ENCODE data around the gene LSM14B. TPM values are rescaled to one million over a fixed set of nuclear protein-coding genes. Genes with fewer than 3 reads are reported as not detected.

LSM14B gene
- total RNA-seq, 1 experiment from 2014 or later = 82.4 TPM

GRCh38 chr20:62172666-62173065, 50.4 kb downstream of the LSM14B start:
- H3K9me3 Mint-ChIP-seq = no peaks in the 10 kb centered on the region
- Histone ChIP-seq H4K91ac (ENCODE audit: insufficient read length, low read depth, low read length) (no peak overlapping the region), H3K9ac (ENCODE audit: extremely low read depth, insufficient read length, low read length) (no peak overlapping the region), H2BK5ac (ENCODE audit: insufficient read length, low read length) (no peak overlapping the region), H3K23me2 (ENCODE audit: insufficient read length, low read depth, low read length, poor library complexity, severe bottlenecking) (no peaks in the 10 kb centered on the region), H3K27me3 (ENCODE audit: insufficient read depth, low read length) (no peaks in the 10 kb centered on the region), H4K20me1 (ENCODE audit: control insufficient read depth, insufficient read depth, insufficient read length) (no peaks in the 10 kb centered on the region), H3T11ph (ENCODE audit: low read length) (no peak overlapping the region), H2BK15ac (ENCODE audit: low read depth, low read length) (no peak overlapping the region), H3K4me1 (ENCODE audit: insufficient read depth, low read length) (no peaks in the 10 kb centered on the region), H4K5ac (ENCODE audit: insufficient read length, low read depth, low read length) (no peak overlapping the region), H3K4me2 (ENCODE audit: insufficient read depth, insufficient read length, low read length) (no peak overlapping the region), H3K79me2 (ENCODE audit: insufficient read depth, low read length) (no peaks in the 10 kb centered on the region), H4K8ac (replicated peaks; ENCODE audit: insufficient read length, low read depth, low read length) (no peak overlapping the region), H3K14ac (ENCODE audit: insufficient read depth, low read length) (no peak overlapping the region), H2AK5ac (ENCODE audit: insufficient read length, low read length) (no peak overlapping the region), H2AFZ (ENCODE audit: low read length) (no peak overlapping the region), H2BK12ac (ENCODE audit: insufficient read length, low read depth, low read length) (no peak overlapping the region), H3K27ac (ENCODE audit: insufficient read length, low read depth, low read length) (no peak overlapping the region), H2BK120ac (ENCODE audit: low read depth, low read length, poor library complexity, severe bottlenecking) (no peak overlapping the region), H3K9me3 (ENCODE audit: control insufficient read depth, low read depth, low read length) (no peaks in the 10 kb centered on the region), H3K23ac (ENCODE audit: insufficient read length, low read depth, low read length) (no peak overlapping the region), H3K18ac (ENCODE audit: insufficient read length, low read depth, low read length) (no peak overlapping the region), H3K4ac (ENCODE audit: low read depth, low read length) (no peak overlapping the region), H3K56ac (ENCODE audit: insufficient read length, low read depth, low read length) (no peak overlapping the region), H3K79me1 (ENCODE audit: insufficient read depth, low read depth, low read length, poor library complexity, severe bottlenecking) (no peaks in the 10 kb centered on the region), H2BK20ac (ENCODE audit: low read depth, low read length, poor library complexity, severe bottlenecking) (no peak overlapping the region)
- TF ChIP-seq, protein P1, sequence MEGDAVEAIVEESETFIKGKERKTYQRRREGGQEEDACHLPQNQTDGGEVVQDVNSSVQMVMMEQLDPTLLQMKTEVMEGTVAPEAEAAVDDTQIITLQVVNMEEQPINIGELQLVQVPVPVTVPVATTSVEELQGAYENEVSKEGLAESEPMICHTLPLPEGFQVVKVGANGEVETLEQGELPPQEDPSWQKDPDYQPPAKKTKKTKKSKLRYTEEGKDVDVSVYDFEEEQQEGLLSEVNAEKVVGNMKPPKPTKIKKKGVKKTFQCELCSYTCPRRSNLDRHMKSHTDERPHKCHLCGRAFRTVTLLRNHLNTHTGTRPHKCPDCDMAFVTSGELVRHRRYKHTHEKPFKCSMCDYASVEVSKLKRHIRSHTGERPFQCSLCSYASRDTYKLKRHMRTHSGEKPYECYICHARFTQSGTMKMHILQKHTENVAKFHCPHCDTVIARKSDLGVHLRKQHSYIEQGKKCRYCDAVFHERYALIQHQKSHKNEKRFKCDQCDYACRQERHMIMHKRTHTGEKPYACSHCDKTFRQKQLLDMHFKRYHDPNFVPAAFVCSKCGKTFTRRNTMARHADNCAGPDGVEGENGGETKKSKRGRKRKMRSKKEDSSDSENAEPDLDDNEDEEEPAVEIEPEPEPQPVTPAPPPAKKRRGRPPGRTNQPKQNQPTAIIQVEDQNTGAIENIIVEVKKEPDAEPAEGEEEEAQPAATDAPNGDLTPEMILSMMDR (conservative IDR thresholded peaks at IDR 0.05) = no peak
- no peak for DNase-seq
- no CpG with 5 or more reads among the region's 18 CpGs for WGBS (ENCODE audit: extremely low coverage, insufficient read length, low lambda C conversion rate)
- H3K4me1 Mint-ChIP-seq = no peaks in the 10 kb centered on the region
- H3K4me3 Mint-ChIP-seq = no peak overlapping the region
- H3K27me3 Mint-ChIP-seq (ENCODE audit: low read depth) = no peaks in the 10 kb centered on the region; the same call in 1 of the 2 replicates
- H3K36me3 Mint-ChIP-seq (ENCODE audit: insufficient read depth in 1 of 3, low read depth in 3 of 3) = peaks cover 9 to 48% (median 33%) of the 10 kb centered on the region in 3 experiments
- H3K27ac Mint-ChIP-seq = no peak overlapping the region

Data from H9 (cell line).